Measurements from ENCODE around the gene ADORA3.

The ADORA3 gene

DNA sequence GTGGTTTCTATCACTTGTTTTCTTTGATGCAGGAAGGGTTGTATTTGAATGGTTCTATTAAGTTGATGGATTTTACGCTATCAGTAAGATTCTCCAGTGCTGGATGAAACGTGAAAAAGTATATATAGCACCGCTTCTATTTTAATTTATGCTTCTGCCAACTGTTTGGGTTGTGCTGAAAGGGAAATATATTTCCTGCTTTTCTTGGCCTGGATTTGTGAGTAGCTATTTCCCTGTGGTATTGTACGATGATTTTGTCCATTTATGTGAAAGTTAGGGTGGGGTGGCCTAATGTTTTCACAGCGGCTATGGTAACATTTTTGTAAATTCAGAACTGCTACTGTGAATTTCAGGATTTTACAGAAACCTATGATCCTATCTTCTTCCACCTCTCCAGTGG, 29.3 kb downstream of the ADORA3 start:
- DNase-seq, result no peak

GRCh38 chr1:111471538-111471937, 31.9 kb downstream of the ADORA3 start:
- no peak for DNase-seq

DNA sequence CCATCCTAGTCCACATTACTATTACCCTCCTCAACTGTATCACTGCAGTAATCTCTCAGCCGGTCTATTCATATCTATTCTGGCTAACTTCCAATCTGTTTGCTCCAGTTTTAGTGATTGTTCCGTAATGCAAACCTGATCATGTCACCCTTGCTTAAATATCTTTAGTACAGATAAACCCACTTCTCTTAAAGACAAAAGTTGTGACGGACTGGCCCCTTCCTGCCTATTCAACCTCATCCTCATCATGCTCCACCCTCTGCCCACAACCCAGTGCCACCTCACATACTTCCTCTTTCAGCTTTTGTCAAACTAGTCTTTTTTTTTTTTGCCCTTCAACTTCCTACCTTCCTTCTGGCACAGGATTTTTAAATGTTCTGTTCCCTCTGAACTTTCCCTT, 32.4 kb downstream of the ADORA3 start:
- no peak for DNase-seq

GRCh38 chr1:111470596-111470995, 32.8 kb downstream of the ADORA3 start:
- DNase-seq, result no peak

- DNase-seq, result no peak
These were observed 33.9 kb downstream of the ADORA3 start for GRCh38 chr1:111469539-111469938.

GRCh38 chr1:111468717-111469100, 34.7 kb downstream of the ADORA3 start:
- no peak for DNase-seq

DNA sequence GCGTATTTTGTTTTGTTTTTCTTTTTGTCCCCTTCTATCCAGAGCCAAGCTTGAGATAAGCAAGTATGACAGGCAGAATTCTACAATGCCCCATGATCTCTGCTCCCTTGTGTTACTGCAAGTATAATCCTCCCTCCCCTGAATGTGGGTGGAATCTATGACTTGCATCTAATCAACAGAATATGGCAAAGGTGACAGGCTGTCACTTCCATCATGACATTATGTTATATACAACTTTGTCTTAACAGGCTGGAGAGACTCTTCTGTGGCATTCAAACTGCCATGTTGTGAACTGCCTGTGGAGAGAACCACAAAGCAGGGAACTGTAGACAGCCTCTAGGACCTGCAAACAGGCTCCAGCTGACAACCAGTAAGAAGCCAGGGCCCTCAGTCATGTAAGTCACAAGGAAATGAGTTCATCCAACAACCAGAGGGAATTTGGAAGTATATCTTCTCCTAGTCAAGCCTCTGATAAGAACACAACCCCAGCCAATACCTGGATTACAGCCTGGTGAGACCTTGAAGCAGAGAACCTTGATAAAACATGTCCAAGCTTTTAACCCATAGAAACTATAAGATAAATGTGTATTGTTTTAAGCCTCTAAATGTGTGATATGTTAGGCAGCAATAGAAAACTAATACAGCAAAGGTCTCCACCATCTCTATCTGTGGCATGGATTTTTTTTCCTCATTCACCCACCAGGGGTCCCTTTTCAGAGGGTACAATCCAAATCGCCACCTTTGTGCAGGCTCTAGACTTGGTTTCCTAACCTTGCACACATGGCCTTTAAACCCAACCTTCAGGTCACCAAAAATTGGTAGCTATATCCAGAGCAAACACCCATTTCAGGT, 35.3 kb downstream of the ADORA3 start:
- DNase-seq, result no peak

GRCh38 chr1:111466480-111466879, 37.0 kb downstream of the ADORA3 start:
- DNase-seq, result no peak

- DNase-seq, result no peak
These were observed 37.7 kb downstream of the ADORA3 start for GRCh38 chr1:111465754-111466153.

DNA sequence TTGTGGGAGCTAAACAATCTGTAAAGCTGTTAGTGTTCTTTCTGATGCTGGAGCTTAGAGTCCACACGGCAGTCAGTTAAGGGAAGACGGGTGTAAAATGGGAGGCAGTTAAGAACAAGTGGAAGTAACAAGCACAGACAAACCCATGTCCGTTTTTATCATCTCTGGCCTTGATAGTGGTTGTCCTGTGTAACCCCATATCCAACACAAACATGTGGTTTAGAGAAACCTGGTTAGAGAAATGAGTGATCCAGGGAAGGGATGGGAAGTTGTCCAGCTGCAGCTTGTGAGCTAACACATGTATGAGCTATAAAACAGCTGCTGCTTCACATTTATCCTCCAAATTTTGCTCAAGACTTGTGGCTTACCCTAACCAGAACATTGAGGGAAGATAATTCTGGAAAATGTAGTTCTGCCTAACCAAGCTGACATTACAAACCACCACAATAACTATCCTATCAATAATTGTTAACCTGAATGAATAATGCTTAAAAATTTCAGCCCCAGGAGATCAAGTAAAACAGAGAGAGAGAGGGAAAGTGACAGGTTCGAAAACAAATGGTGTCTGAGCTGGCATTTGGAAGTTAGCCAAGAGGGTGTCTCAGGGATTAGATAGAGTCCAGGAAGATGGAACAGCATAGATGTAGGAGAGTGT, 40.3 kb downstream of the ADORA3 start:
- no peak for DNase-seq

DNA sequence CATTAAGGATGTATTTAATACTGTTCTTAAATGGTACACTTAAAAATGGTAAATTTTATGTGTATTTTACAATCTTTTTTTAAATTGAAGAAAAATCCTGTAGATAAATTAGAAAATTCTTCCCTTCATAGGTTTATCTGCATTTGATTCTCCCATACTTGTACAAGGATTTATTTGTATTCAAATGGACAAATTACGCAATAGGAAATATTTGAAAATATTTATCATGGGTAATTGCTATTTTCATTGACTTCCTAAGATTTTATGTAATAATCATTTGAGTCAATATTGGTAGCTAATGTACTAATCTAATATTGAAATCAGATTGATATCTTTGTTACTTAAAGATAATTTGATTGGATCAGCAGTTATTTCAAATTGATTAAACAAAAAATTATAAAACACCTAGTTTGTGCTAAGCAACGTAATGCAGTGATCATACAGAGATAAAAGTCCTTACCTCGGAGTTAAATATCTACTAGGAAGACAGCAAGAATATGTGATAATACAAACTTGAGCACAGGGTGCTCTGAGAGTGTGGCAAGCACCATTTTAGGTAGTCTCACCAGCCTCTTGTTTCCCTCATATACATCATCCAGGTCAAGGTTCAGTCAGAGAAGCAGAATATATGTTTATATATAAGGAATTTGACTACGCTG, 40.9 kb downstream of the ADORA3 start:
- DNase-seq, result no peak

- DNase-seq, result no peak
These were observed 41.7 kb downstream of the ADORA3 start for GRCh38 chr1:111461765-111462164.

- no peak for DNase-seq
These were observed 47.8 kb downstream of the ADORA3 start for GRCh38 chr1:111455642-111456031.

- no peak for DNase-seq
These were observed 48.4 kb downstream of the ADORA3 start for GRCh38 chr1:111454859-111455641.

GRCh38 chr1:111453706-111454105, 49.7 kb downstream of the ADORA3 start:
- no peak for DNase-seq

DNA sequence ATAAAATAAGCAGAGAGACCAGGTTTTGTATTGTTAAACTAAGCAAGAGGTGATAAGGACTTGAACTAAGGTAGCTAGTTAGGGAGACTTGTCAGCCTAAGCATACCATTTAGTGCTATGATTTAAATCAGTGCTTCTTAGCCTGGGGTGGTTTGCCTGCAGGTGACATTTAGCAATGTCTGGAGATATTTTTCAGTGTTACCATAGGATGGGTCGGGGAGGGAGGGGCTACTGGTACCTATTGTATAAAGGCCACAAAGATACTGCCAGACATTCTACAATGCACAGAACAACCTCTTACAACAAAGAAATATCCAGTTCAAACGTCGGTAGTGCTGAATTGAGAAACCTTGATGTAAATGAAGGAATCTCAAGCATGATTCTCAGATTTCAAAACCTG, 50.9 kb downstream of the ADORA3 start:
- DNase-seq, result no peak

- DNase-seq, result no peak
These were observed 53.2 kb downstream of the ADORA3 start for GRCh38 chr1:111450185-111450584.

DNA sequence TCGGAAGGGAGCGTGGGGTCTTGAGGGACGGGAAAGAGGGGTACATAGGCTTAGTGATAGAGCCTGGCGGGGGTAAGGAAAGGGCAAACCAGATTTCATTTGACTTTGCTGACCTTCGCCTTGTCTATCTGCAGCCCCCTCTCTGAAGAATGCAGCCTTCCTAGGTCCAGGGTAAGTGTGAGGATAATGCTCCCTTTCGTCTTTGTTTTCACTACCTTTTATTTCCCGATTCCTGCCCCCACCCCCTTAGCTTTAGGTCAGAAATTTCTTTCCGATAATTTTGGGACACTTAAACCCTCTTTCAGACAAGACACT, 53.8 kb downstream of the ADORA3 start:
- no peak for DNase-seq

All from NCI-H345 (cell line).